H9 (cell line): ENCODE results near the gene ENO3. TPM values are rescaled to one million over a fixed set of nuclear protein-coding genes. Genes with fewer than 3 reads are reported as not detected.
"Not testable (repeated sequence)": the region's sequence is repeated elsewhere in the genome, so short reads cannot be mapped to it uniquely, and the experiment has no call there.

Experiments
- DNase-seq: peaks from one replicate; pipeline ENCODE4 v3.0.0-alpha.2; 2017
- H2AFZ ChIP-seq: one replicate; pipeline ENCODE4 v1.6.1; 2013; ENCODE audit warnings: mild to moderate bottlenecking, low read length, control low read depth, moderate library complexity
- H2AK5ac ChIP-seq: 2 replicates; pipeline ENCODE4 v1.6.1; 2013; ENCODE audit warnings: low read length, control low read depth, mixed read lengths; ENCODE audit not compliant: insufficient read length
- H2BK120ac ChIP-seq: one replicate; pipeline ENCODE4 v1.6.1; 2013; ENCODE audit warnings: low read depth, mild to moderate bottlenecking, low read length, control low read depth, inconsistent platforms; ENCODE audit not compliant: poor library complexity, severe bottlenecking
- H2BK12ac ChIP-seq: 2 replicates; pipeline ENCODE4 v1.6.1; 2013; ENCODE audit warnings: low read length, control low read depth, mixed read lengths, low read depth; ENCODE audit not compliant: insufficient read length
- H2BK15ac ChIP-seq: 2 replicates; pipeline ENCODE4 v1.6.1; 2013; ENCODE audit warnings: low read depth, low read length, control low read depth
- H2BK20ac ChIP-seq: one replicate; pipeline ENCODE4 v1.6.1; 2013; ENCODE audit warnings: low read depth, mild to moderate bottlenecking, low read length, control low read depth, inconsistent platforms; ENCODE audit not compliant: poor library complexity, severe bottlenecking
- H2BK5ac ChIP-seq: 2 replicates; pipeline ENCODE4 v1.6.1; 2013; ENCODE audit warnings: low read length, control low read depth, mixed read lengths; ENCODE audit not compliant: insufficient read length
- H3K14ac ChIP-seq: 2 replicates; pipeline ENCODE4 v1.6.1; 2013; ENCODE audit warnings: low read length, control low read depth; ENCODE audit not compliant: insufficient read depth
- H3K18ac ChIP-seq: 2 replicates; pipeline ENCODE4 v1.6.1; 2013; ENCODE audit warnings: low read depth, mild to moderate bottlenecking, mixed read lengths, low read length, control low read depth; ENCODE audit not compliant: insufficient read length
- H3K23ac ChIP-seq: 2 replicates; pipeline ENCODE4 v1.6.1; 2013; ENCODE audit warnings: low read length, control low read depth, mixed read lengths, low read depth; ENCODE audit not compliant: insufficient read length
- H3K23me2 ChIP-seq: 2 replicates; pipeline ENCODE4 v1.6.1; 2013; ENCODE audit warnings: low read depth, mild to moderate bottlenecking, mixed read lengths, low read length, control low read depth; ENCODE audit not compliant: insufficient read length, poor library complexity, severe bottlenecking
- H3K27ac ChIP-seq: 2 replicates; pipeline ENCODE4 v1.5.1; 2013; ENCODE audit warnings: low read length, control low read depth, mixed read lengths, low read depth; ENCODE audit not compliant: insufficient read length
- H3K27me3 ChIP-seq: 2 replicates; pipeline ENCODE4 v1.6.1; 2013; ENCODE audit warnings: low read length, control low read depth, inconsistent platforms; ENCODE audit not compliant: insufficient read depth
- H3K4ac ChIP-seq: 2 replicates; pipeline ENCODE4 v1.6.1; 2013; ENCODE audit warnings: low read depth, mild to moderate bottlenecking, control low read depth, inconsistent platforms, low read length, moderate library complexity
- H3K4me1 ChIP-seq: 2 replicates; pipeline ENCODE4 v1.6.1; 2013; ENCODE audit warnings: low read length, control low read depth, inconsistent platforms; ENCODE audit not compliant: insufficient read depth
- H3K4me2 ChIP-seq: 2 replicates; pipeline ENCODE4 v1.6.1; 2013; ENCODE audit warnings: low read length, control low read depth, mixed read lengths; ENCODE audit not compliant: insufficient read length, insufficient read depth
- H3K56ac ChIP-seq: 2 replicates; pipeline ENCODE4 v1.6.1; 2013; ENCODE audit warnings: low read depth, mild to moderate bottlenecking, mixed read lengths, low read length, control low read depth; ENCODE audit not compliant: insufficient read length
- H3K79me1 ChIP-seq: 2 replicates; pipeline ENCODE4 v1.6.1; 2013; ENCODE audit warnings: low read depth, mild to moderate bottlenecking, moderate library complexity, low read length, control low read depth, inconsistent platforms; ENCODE audit not compliant: insufficient read depth, poor library complexity, severe bottlenecking
- H3K79me2 ChIP-seq: 2 replicates; pipeline ENCODE4 v1.6.1; 2013; ENCODE audit warnings: low read length, control low read depth, inconsistent platforms; ENCODE audit not compliant: insufficient read depth
- H3K9ac ChIP-seq: 2 replicates; pipeline ENCODE4 v1.6.1; 2013; ENCODE audit warnings: low read length, control low read depth, mixed read lengths; ENCODE audit not compliant: insufficient read length; ENCODE audit errors: extremely low read depth
- H3K9me3 ChIP-seq: one replicate; pipeline ENCODE4 v1.6.1; 2013; ENCODE audit warnings: low read depth, low read length, inconsistent platforms; ENCODE audit not compliant: control insufficient read depth
- H3T11ph ChIP-seq: one replicate; pipeline ENCODE4 v1.6.1; 2013; ENCODE audit warnings: mild to moderate bottlenecking, low read length, control low read depth, inconsistent platforms
- H4K20me1 ChIP-seq: one replicate; pipeline ENCODE4 v1.6.1; 2013; ENCODE audit not compliant: control insufficient read depth, insufficient read length, insufficient read depth
- H4K5ac ChIP-seq: 2 replicates; pipeline ENCODE4 v1.6.1; 2013; ENCODE audit warnings: low read depth, mild to moderate bottlenecking, mixed read lengths, low read length, control low read depth; ENCODE audit not compliant: insufficient read length
- H4K8ac ChIP-seq: replicated peaks from 2 replicates; pipeline ENCODE4 v1.6.1; 2013; ENCODE audit warnings: low read length, control low read depth, mixed read lengths, low read depth; ENCODE audit not compliant: insufficient read length
- H4K91ac ChIP-seq: 2 replicates; pipeline ENCODE4 v1.6.1; 2013; ENCODE audit warnings: low read depth, mild to moderate bottlenecking, moderate library complexity, mixed read lengths, low read length, control low read depth; ENCODE audit not compliant: insufficient read length
- H3K27ac Mint-ChIP-seq, 3 experiments: 2 replicates in 2 of 3; 3 replicates in 1 of 3; pipeline ENCODE4 v1.8.0; 2020 to 2021; ENCODE audit warnings: mixed read lengths in 3 of 3, mild to moderate bottlenecking in 1 of 3, moderate library complexity in 1 of 3
- H3K27me3 Mint-ChIP-seq: 2 replicates; pipeline ENCODE4 v1.8.0; 2021; ENCODE audit warnings: low read depth, mild to moderate bottlenecking, moderate library complexity, mixed read lengths
- H3K36me3 Mint-ChIP-seq, 3 experiments: 2 replicates in 2 of 3; 3 replicates in 1 of 3; pipeline ENCODE4 v1.8.0; 2020 to 2021; ENCODE audit warnings: low read depth in 3 of 3, mixed read lengths in 3 of 3; ENCODE audit not compliant: insufficient read depth in 1 of 3
- H3K4me1 Mint-ChIP-seq, 2 experiments: 2 replicates each; pipeline ENCODE4 v1.8.0; 2020; ENCODE audit warnings: mixed read lengths in 2 of 2
- H3K4me3 Mint-ChIP-seq, 2 experiments: 2 replicates in 1 of 2; 3 replicates in 1 of 2; pipeline ENCODE4 v1.8.0; 2020 to 2021; ENCODE audit warnings: mild to moderate bottlenecking in 2 of 2, mixed read lengths in 2 of 2, moderate library complexity in 1 of 2
- H3K9me3 Mint-ChIP-seq, 2 experiments: 2 replicates in 1 of 2; 3 replicates in 1 of 2; pipeline ENCODE4 v1.8.0; 2020; ENCODE audit warnings: mild to moderate bottlenecking in 2 of 2, mixed read lengths in 2 of 2, moderate library complexity in 1 of 2
- WGBS: extraction: QIAGEN DNeasy Blood & Tissue Kit; methylation state at CpG from one replicate; pipeline ENCODE4 v1.1.7; 2013; ENCODE audit warnings: missing lambda C conversion rate, low lambda C conversion rate, mixed read lengths; ENCODE audit not compliant: insufficient read length; ENCODE audit errors: extremely low coverage; 5-methylcytosine and 5-hydroxymethylcytosine counted together
- total RNA-seq: library from RNA; stranded (reverse); gene quantifications from 2 replicates; pipeline ENCODE4 v1.2.1, GENCODE V29; 2021
- TF ChIP-seq, protein P1 (sequence below): fragments of 200-600 bp; sonication (generic); conservative IDR thresholded peaks from 3 replicates; pipeline ENCODE4 v1.8.0; 2021; ENCODE audit warnings: antibody characterized with exemption, mild to moderate bottlenecking

ENO3 gene
- total RNA-seq, 1 experiment from 2014 or later, result 25.4 TPM

DNA sequence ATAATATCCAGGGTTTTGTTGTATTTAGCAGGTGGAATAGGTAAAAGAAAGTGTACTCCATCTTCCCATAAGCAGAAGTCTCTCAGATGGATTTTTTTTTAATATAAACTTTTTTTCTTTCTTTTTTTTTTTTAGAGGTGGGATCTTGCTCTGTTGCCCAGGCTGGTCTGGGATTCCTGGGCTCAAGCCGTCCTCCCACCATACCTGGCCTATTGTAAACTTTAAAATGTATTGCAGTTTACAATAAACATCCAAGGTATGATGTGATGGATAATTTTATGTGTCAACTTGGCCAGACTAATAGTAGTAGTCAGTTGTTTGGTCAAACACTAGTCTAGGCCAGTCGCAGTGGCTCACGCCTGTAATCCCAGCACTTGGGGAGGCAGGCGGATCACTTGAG lies 29.6 kb upstream of the ENO3 start:
- Histone ChIP-seq H3T11ph (no peak overlapping the region), H2AFZ (no peak overlapping the region), H2BK15ac (no peak overlapping the region), H3K27ac (no peak overlapping the region), H3K27me3 (no peaks in the 10 kb centered on the region), H2BK120ac (no peak overlapping the region), H3K14ac (no peak overlapping the region), H3K4me2 (no peak overlapping the region), H3K4ac (no peak overlapping the region), H4K20me1 (no peaks in the 10 kb centered on the region), H2AK5ac (no peak overlapping the region), H3K79me1 (no peaks in the 10 kb centered on the region), H2BK20ac (no peak overlapping the region), H3K56ac (no peak overlapping the region), H2BK5ac (no peak overlapping the region), H2BK12ac (no peak overlapping the region), H3K23ac (no peak overlapping the region), H3K9me3 (no peaks in the 10 kb centered on the region), H3K23me2 (no peaks in the 10 kb centered on the region), H4K5ac (no peak overlapping the region), H4K91ac (no peak overlapping the region), H3K4me1 (peaks cover 3% of the 10 kb centered on the region; the same call in 1 of the 2 replicates), H3K9ac (no peak overlapping the region), H3K18ac (no peak overlapping the region), H3K79me2 (no peaks in the 10 kb centered on the region), H4K8ac (no peak overlapping the region)
- Mint-ChIP-seq H3K27ac (no peak overlapping the region), H3K4me3 (no peak overlapping the region), H3K4me1 (peaks cover 7% of the 10 kb centered on the region in 2 experiments), H3K36me3 (no peaks in the 10 kb centered on the region), H3K27me3 (no peaks in the 10 kb centered on the region), H3K9me3 (no peaks in the 10 kb centered on the region)
- no CpG with 5 or more reads among the region's 4 CpGs for WGBS
- TF ChIP-seq, protein P1, sequence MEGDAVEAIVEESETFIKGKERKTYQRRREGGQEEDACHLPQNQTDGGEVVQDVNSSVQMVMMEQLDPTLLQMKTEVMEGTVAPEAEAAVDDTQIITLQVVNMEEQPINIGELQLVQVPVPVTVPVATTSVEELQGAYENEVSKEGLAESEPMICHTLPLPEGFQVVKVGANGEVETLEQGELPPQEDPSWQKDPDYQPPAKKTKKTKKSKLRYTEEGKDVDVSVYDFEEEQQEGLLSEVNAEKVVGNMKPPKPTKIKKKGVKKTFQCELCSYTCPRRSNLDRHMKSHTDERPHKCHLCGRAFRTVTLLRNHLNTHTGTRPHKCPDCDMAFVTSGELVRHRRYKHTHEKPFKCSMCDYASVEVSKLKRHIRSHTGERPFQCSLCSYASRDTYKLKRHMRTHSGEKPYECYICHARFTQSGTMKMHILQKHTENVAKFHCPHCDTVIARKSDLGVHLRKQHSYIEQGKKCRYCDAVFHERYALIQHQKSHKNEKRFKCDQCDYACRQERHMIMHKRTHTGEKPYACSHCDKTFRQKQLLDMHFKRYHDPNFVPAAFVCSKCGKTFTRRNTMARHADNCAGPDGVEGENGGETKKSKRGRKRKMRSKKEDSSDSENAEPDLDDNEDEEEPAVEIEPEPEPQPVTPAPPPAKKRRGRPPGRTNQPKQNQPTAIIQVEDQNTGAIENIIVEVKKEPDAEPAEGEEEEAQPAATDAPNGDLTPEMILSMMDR, result no peak
- DNase-seq, result no peak

DNA sequence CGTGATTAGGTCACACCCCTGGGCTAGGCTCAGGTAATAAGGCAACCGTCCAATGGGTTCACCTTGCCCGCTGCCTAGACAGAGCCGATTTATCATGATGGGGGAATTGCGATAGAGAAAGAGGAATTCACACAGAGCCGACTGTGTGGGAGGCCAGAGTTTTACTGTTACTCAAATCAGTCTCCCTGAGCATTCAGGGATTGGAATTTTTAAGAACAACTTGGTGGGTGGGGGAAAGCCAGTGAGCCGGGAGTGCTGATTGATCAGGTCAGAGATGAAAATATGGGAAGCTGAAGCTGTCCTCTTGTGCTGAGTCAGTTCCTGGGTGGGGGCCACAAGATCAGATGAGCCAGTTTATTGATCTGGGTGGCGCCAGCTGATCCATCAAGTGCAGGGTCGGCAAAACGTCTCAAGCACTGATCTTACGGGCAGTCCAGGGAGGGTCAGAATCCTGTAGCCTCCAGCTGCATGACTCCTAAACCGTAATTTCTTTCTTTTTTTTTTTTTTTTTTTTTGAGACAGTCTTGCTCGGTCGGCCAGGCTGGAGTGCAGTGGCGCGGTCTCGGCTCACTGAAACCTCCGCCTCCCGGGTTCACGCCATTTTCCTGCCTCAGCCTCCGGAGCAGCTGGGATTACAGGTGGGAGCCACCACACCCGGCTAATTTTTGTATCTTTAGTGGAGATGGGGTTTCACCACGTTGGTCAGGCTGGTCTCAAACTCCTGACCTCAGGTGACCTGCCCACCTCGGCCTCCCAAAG lies 24.2 kb upstream of the ENO3 start:
- H3K56ac ChIP-seq, H2BK20ac ChIP-seq, H3K23me2 ChIP-seq, H4K20me1 ChIP-seq, H4K8ac ChIP-seq, H3K79me1 ChIP-seq, H3K9ac ChIP-seq, H3T11ph ChIP-seq, H3K4ac ChIP-seq, H4K5ac ChIP-seq, H2AFZ ChIP-seq, H3K27me3 ChIP-seq, H3K23ac ChIP-seq, H2BK12ac ChIP-seq, H3K4me2 ChIP-seq, H3K27me3 Mint-ChIP-seq, H3K27ac ChIP-seq, H3K14ac ChIP-seq, DNase-seq, H2AK5ac ChIP-seq, H3K4me1 Mint-ChIP-seq, H3K4me3 Mint-ChIP-seq, H2BK5ac ChIP-seq, H3K9me3 ChIP-seq, H3K79me2 ChIP-seq, H3K18ac ChIP-seq, H2BK120ac ChIP-seq, H3K9me3 Mint-ChIP-seq, H4K91ac ChIP-seq, H3K4me1 ChIP-seq, H2BK15ac ChIP-seq: not testable (repeated sequence)
- WGBS, result no CpG with 5 or more reads among the region's 24 CpGs
- peak overlapping the region in 2 of 3 experiments; percentile 19 to 56; a peak in 1 of 7 replicates for H3K27ac Mint-ChIP-seq
- peaks cover 2 to 16% (median 8%) of the 10 kb centered on the region in 3 experiments; a peak in 5 of 7 replicates for H3K36me3 Mint-ChIP-seq
